Measurements from ENCODE around the gene SNORC. TPM values are rescaled to one million over a fixed set of nuclear protein-coding genes. Genes with fewer than 3 reads are reported as not detected.

Gene SNORC
- total RNA-seq, 5 donors from 2014 or later (not counting 1 experiment from before 2014, with no cell fraction given) = 0.96 to 4.1 (median 3.2) TPM

- H3K4me3 ChIP-seq (ENCODE audit: control insufficient read depth in 1 of 2, extremely low read depth in 1 of 2, low read length in 1 of 2) = no peak overlapping the region
- no peaks in the 10 kb centered on the region for H3K9me3 ChIP-seq
- no peak for DNase-seq
- peaks cover 0 to 3% of the 10 kb centered on the region in 2 experiments for H3K4me1 ChIP-seq (ENCODE audit: control insufficient read depth in 1 of 2, extremely low read depth in 1 of 2, insufficient read depth in 2 of 2, low read length in 2 of 2)
- WGBS (ENCODE audit: insufficient coverage) = 64% methylated on average over 7 of the region's 14 CpGs
- ChIA-PET CTCF (no interaction called here), POLR2A (no interaction called here)
- Mint-ChIP-seq H3K4me1 (peaks cover 0 to 4% (median 0%) of the 10 kb centered on the region in 3 donors), H3K27ac (no peak overlapping the region), H3K4me3 (no peak overlapping the region), H3K9me3 (no peaks in the 10 kb centered on the region), H3K36me3 (no peaks in the 10 kb centered on the region), H3K27me3 (peaks cover 18 to 21% of the 10 kb centered on the region in 2 donors)
- no peak overlapping the region for H3K27ac ChIP-seq (ENCODE audit: low read length)
- peaks cover 0 to 51% of the 10 kb centered on the region in 2 experiments for H3K27me3 ChIP-seq (replicated peaks in 1 of 2; ENCODE audit: control insufficient read depth in 2 of 2, extremely low read depth in 1 of 2, insufficient read depth in 2 of 2, low read length in 1 of 2)
- ATAC-seq (replicated peaks in 1 of 4) = no peak
- H3K36me3 ChIP-seq (ENCODE audit: control insufficient read depth in 2 of 2, extremely low read depth in 1 of 2, insufficient read depth in 1 of 2, low read length in 1 of 2) = no peaks in the 10 kb centered on the region
Measured at GRCh38 chr2:232888839-232889529, 18.9 kb downstream of the SNORC start.

GRCh38 chr2:232889876-232890401 is 19.9 kb downstream of the SNORC start:
- ATAC-seq (replicated peaks in 1 of 4) = no peak

GRCh38 chr2:232890536-232890895 is 20.5 kb downstream of the SNORC start:
- Histone ChIP-seq H3K36me3 (ENCODE audit: control insufficient read depth in 2 of 2, extremely low read depth in 1 of 2, insufficient read depth in 1 of 2, low read length in 1 of 2) (no peaks in the 10 kb centered on the region), H3K9me3 (no peaks in the 10 kb centered on the region), H3K4me1 (ENCODE audit: control insufficient read depth in 1 of 2, extremely low read depth in 1 of 2, insufficient read depth in 2 of 2, low read length in 2 of 2) (peaks cover 0 to 3% of the 10 kb centered on the region in 2 experiments), H3K4me3 (ENCODE audit: control insufficient read depth in 1 of 2, extremely low read depth in 1 of 2, low read length in 1 of 2) (no peak overlapping the region), H3K27ac (ENCODE audit: low read length) (no peak overlapping the region), H3K27me3 (replicated peaks in 1 of 2; ENCODE audit: control insufficient read depth in 2 of 2, extremely low read depth in 1 of 2, insufficient read depth in 2 of 2, low read length in 1 of 2) (peaks cover 0 to 67% of the 10 kb centered on the region in 2 experiments)
- WGBS (ENCODE audit: insufficient coverage) = 83% methylated on average over 10 of the region's 11 CpGs
- CTCF ChIA-PET = interaction anchor here in 1 of 2 donors (0.5 kb wide), 1 partner anchor 163 kb away, joined by 3 read pairs; no protein-coding TSS in a partner anchor
- DNase-seq (no peak), ATAC-seq (replicated peaks in 1 of 4) (no peak)
- Mint-ChIP-seq H3K36me3 (no peaks in the 10 kb centered on the region), H3K9me3 (no peaks in the 10 kb centered on the region), H3K4me3 (no peak overlapping the region), H3K27ac (no peak overlapping the region), H3K4me1 (peaks cover 0 to 4% (median 0%) of the 10 kb centered on the region in 3 donors), H3K27me3 (peaks cover 18 to 21% of the 10 kb centered on the region in 2 donors)
- POLR2A ChIA-PET = no interaction called here

More at GRCh38 chr2:232889876-232890401, 19.9 kb downstream of the SNORC start:
- no peak for DNase-seq
- Histone ChIP-seq H3K4me1 (ENCODE audit: control insufficient read depth in 1 of 2, extremely low read depth in 1 of 2, insufficient read depth in 2 of 2, low read length in 2 of 2) (peaks cover 0 to 3% of the 10 kb centered on the region in 2 experiments), H3K9me3 (no peaks in the 10 kb centered on the region), H3K27ac (ENCODE audit: low read length) (no peak overlapping the region), H3K36me3 (ENCODE audit: control insufficient read depth in 2 of 2, extremely low read depth in 1 of 2, insufficient read depth in 1 of 2, low read length in 1 of 2) (no peaks in the 10 kb centered on the region), H3K27me3 (replicated peaks in 1 of 2; ENCODE audit: control insufficient read depth in 2 of 2, extremely low read depth in 1 of 2, insufficient read depth in 2 of 2, low read length in 1 of 2) (peaks cover 0 to 61% of the 10 kb centered on the region in 2 experiments), H3K4me3 (ENCODE audit: control insufficient read depth in 1 of 2, extremely low read depth in 1 of 2, low read length in 1 of 2) (no peak overlapping the region)
- Mint-ChIP-seq H3K4me3 (no peak overlapping the region), H3K27me3 (peaks cover 18 to 21% of the 10 kb centered on the region in 2 donors), H3K36me3 (no peaks in the 10 kb centered on the region), H3K9me3 (no peaks in the 10 kb centered on the region), H3K4me1 (peaks cover 0 to 4% (median 0%) of the 10 kb centered on the region in 3 donors), H3K27ac (no peak overlapping the region)
- ChIA-PET CTCF (interaction anchor here in 1 of 2 donors (0.5 kb wide), 1 partner anchor 163 kb away, joined by 3 read pairs; no protein-coding TSS in a partner anchor), POLR2A (no interaction called here)
- 70% methylated on average over 4 of the region's 5 CpGs for WGBS (ENCODE audit: insufficient coverage)

GRCh38 chr2:232890896-232891601 is 21.0 kb downstream of the SNORC start:
- Mint-ChIP-seq H3K4me3 (no peak overlapping the region), H3K4me1 (peaks cover 0 to 4% (median 0%) of the 10 kb centered on the region in 3 donors), H3K36me3 (no peaks in the 10 kb centered on the region), H3K27ac (no peak overlapping the region), H3K27me3 (peaks cover 18 to 24% of the 10 kb centered on the region in 2 donors), H3K9me3 (no peaks in the 10 kb centered on the region)
- H3K36me3 ChIP-seq (ENCODE audit: control insufficient read depth in 2 of 2, extremely low read depth in 1 of 2, insufficient read depth in 1 of 2, low read length in 1 of 2) = no peaks in the 10 kb centered on the region
- H3K4me1 ChIP-seq (ENCODE audit: control insufficient read depth in 1 of 2, extremely low read depth in 1 of 2, insufficient read depth in 2 of 2, low read length in 2 of 2) = peaks cover 0 to 3% of the 10 kb centered on the region in 2 experiments
- H3K27ac ChIP-seq (ENCODE audit: low read length) = no peak overlapping the region
- 37% methylated on average over 17 of the region's 23 CpGs for WGBS (ENCODE audit: insufficient coverage)
- no peak for DNase-seq
- no peak overlapping the region for H3K4me3 ChIP-seq (ENCODE audit: control insufficient read depth in 1 of 2, extremely low read depth in 1 of 2, low read length in 1 of 2)
- ChIA-PET CTCF (no interaction called here), POLR2A (no interaction called here)
- H3K27me3 ChIP-seq (replicated peaks in 1 of 2; ENCODE audit: control insufficient read depth in 2 of 2, extremely low read depth in 1 of 2, insufficient read depth in 2 of 2, low read length in 1 of 2) = peaks cover 0 to 67% of the 10 kb centered on the region in 2 experiments
- no peaks in the 10 kb centered on the region for H3K9me3 ChIP-seq
- ATAC-seq (replicated peaks in 1 of 4) = no peak

GRCh38 chr2:232891621-232892071 is 21.6 kb downstream of the SNORC start:
- ChIA-PET POLR2A (no interaction called here), CTCF (no interaction called here)
- Histone ChIP-seq H3K27ac (ENCODE audit: low read length) (no peak overlapping the region), H3K36me3 (ENCODE audit: control insufficient read depth in 2 of 2, extremely low read depth in 1 of 2, insufficient read depth in 1 of 2, low read length in 1 of 2) (no peaks in the 10 kb centered on the region), H3K27me3 (replicated peaks in 1 of 2; ENCODE audit: control insufficient read depth in 2 of 2, extremely low read depth in 1 of 2, insufficient read depth in 2 of 2, low read length in 1 of 2) (peaks cover 0 to 66% of the 10 kb centered on the region in 2 experiments), H3K4me1 (ENCODE audit: control insufficient read depth in 1 of 2, extremely low read depth in 1 of 2, insufficient read depth in 2 of 2, low read length in 2 of 2) (peaks cover 0 to 3% of the 10 kb centered on the region in 2 experiments), H3K9me3 (no peaks in the 10 kb centered on the region), H3K4me3 (ENCODE audit: control insufficient read depth in 1 of 2, extremely low read depth in 1 of 2, low read length in 1 of 2) (no peak overlapping the region)
- no peaks in the 10 kb centered on the region for H3K36me3 Mint-ChIP-seq
- H3K27ac Mint-ChIP-seq = no peak overlapping the region
- H3K4me3 Mint-ChIP-seq = no peak overlapping the region
- H3K4me1 Mint-ChIP-seq = peaks cover 0 to 4% (median 0%) of the 10 kb centered on the region in 3 donors
- WGBS (ENCODE audit: insufficient coverage) = 75% methylated on average over 10 of the region's 11 CpGs
- DNase-seq = no peak
- no peaks in the 10 kb centered on the region for H3K9me3 Mint-ChIP-seq
- H3K27me3 Mint-ChIP-seq = peaks cover 18 to 26% of the 10 kb centered on the region in 2 donors
- no peak for ATAC-seq (replicated peaks in 1 of 4)

GRCh38 chr2:232892221-232892620 is 22.2 kb downstream of the SNORC start:
- no peak overlapping the region for H3K27ac ChIP-seq (ENCODE audit: low read length)
- Mint-ChIP-seq H3K36me3 (no peaks in the 10 kb centered on the region), H3K27ac (no peak overlapping the region), H3K4me3 (no peak overlapping the region), H3K27me3 (peaks cover 18 to 26% of the 10 kb centered on the region in 2 donors), H3K9me3 (no peaks in the 10 kb centered on the region), H3K4me1 (peaks cover 0 to 4% (median 0%) of the 10 kb centered on the region in 3 donors)
- ChIA-PET POLR2A (no interaction called here), CTCF (no interaction called here)
- H3K9me3 ChIP-seq = no peaks in the 10 kb centered on the region
- ATAC-seq (replicated peaks in 1 of 4) (no peak), DNase-seq (no peak)
- 90% methylated on average over 12 of the region's 13 CpGs for WGBS (ENCODE audit: insufficient coverage)
- H3K4me1 ChIP-seq (ENCODE audit: control insufficient read depth in 1 of 2, extremely low read depth in 1 of 2, insufficient read depth in 2 of 2, low read length in 2 of 2) = peaks cover 0 to 3% of the 10 kb centered on the region in 2 experiments
- no peak overlapping the region for H3K4me3 ChIP-seq (ENCODE audit: control insufficient read depth in 1 of 2, extremely low read depth in 1 of 2, low read length in 1 of 2)
- no peaks in the 10 kb centered on the region for H3K36me3 ChIP-seq (ENCODE audit: control insufficient read depth in 2 of 2, extremely low read depth in 1 of 2, insufficient read depth in 1 of 2, low read length in 1 of 2)
- H3K27me3 ChIP-seq (replicated peaks in 1 of 2; ENCODE audit: control insufficient read depth in 2 of 2, extremely low read depth in 1 of 2, insufficient read depth in 2 of 2, low read length in 1 of 2) = peaks cover 0 to 63% of the 10 kb centered on the region in 2 experiments

Data from T-cell (primary cell).